Stimulated activated CD4-positive, alpha-beta T cell treated with anti-CD3 and anti-CD28 coated beads, Interleukin-1b, Interleukin-23, amount 100 ng/mL, for 48 hours (primary cell): Measurements from ENCODE around the gene SOAT1.
"Not testable (repeated sequence)": the region's sequence is repeated elsewhere in the genome, so short reads cannot be mapped to it uniquely, and the experiment has no call there.

Source experiments
- DNase-seq: peaks from one replicate; pipeline ENCODE4 v3.0.0-alpha.2; 2020

SOAT1 gene

DNA sequence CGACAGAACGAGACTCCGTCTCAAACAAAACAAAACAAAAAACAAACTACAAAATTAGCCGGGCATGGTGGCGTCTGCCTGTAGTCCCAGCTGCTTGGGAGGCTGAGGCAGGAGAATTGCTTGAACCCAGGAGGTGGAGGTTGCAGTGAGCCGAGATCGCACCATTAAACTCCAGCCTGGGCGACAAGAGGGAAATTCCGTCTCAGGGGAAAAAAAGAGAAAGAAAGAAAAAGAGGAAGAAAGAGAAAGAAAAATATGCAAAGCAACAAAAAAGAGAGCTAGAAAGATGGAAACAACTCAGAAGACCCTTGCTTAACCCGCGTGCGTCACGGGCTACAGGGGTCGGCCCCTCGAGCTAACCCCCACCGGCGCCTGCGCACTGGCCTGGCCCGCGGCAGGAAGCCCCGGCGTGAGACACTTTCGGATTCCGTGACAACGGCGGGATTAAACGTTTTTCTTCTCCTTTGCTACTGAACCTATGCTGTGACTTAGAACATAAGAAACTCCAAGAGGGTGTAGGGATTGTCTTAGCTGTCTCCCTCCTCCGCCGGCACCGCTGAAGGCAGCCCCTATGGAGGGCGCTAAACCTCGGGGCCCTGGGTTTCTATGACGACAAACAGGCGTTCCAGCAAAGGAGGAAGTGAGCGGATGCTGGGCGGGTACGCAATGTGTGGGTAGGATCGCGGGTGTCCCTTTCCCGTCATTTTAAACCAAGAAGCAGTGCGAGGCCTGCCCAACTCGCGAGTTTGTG lies 71.9 kb downstream of the SOAT1 start, which contains the start of gene AXDND1:
Gene AXDND1 (plus strand): TSS at position 630 of the 751 bp plus-strand sequence. CDS start 539 bp downstream, outside the sequence.
- peak; percentile 89 for DNase-seq

DNA sequence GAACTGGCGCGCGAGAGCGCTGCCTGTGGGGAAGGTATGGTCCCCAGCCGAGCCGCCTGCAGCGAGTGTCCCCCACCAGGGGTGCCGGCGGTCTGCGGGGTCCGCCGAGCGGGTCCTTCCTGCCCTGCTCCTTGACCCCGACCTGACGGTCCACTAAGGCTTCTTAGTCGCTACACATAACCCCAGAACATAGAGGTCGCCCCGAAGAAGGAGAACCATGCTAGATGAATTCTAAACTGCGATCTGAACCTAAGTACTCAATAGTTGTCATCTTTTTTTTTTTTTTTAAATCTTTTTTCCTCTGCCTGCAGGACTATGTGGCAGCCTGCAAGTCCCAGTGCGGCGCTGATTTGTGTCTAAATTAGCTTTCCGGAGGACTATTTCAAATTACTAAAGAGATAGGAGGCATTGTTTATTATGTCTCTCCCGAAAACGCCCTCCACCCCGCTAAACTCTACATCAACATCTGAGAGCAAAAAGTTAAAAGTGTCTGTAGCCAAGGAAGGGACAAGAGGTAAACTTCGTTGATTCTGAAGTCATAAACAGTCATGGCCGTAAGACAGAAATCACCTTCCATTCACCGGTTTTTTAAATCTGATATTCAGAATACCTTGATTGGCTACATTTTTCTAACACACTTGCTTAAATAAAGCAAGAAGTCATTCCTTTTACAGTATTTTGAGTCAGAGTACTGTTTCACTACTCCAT lies 72.7 kb downstream of the SOAT1 start:
- DNase-seq = peak; percentile 3

DNA sequence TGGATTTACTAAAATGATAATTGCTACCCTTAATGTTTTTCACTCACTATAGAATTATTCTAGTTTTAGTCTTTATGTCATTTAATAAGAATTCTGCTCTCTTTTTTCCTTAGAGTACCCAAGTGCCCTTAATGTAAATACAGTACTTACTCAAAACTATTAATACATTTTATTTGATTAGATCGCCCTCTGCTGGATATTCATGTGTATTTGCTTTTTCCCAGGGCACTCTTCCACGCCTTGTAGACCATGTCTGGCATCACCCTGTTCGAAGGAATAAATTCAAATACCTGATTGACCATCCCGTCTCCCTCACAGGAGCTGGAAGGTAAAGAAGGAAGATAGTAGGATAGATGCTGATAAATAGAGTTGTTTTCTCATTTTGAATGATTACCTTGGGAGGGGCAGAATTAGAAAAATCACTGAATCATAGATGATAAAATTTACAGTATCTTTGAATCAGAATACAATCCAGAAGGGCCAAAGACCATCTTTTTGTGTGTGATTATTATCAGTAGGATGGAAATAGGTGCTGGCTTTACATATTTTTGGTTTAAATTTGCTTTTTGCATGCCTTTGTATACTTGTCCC lies 76.2 kb downstream of the SOAT1 start:
- DNase-seq = peak; percentile 13

DNA sequence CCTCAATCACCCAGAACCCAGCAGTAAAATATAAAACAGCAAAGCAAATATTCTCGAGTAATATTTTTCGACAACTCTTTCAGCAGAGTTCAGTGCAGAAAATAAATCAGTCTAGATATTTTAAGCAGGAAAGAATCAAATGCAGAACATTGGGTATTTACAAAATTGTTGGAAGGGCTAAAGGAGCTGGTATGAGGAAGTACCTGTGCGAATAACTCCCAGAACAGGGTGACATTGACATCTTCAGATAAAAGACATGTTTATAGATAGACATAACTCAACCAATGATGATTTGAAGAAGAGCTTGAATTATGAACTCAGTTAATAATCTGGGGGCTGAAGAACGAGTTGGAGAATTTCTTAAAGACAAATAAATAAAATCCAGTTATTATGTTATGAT lies 78.6 kb downstream of the SOAT1 start:
- DNase-seq = no peak

DNA sequence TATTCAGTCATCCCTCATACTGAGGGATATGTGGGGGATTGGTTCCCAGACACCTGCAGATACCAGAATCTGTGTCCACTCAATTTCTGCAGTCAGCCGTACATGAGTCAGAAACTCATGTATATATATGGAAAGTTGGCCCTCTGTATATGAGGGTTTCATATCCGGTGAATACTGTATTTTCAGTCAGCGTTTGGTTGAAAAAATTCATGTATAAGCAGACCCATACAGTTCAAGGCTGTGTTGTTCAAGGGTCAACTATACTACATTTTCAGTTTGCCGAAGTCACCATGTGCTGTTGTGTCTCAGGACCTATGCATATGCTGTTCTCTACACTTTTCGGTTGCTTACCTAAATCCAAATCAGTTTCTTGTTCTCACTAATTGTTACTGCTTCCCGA lies 82.6 kb downstream of the SOAT1 start:
- DNase-seq = no peak

DNA sequence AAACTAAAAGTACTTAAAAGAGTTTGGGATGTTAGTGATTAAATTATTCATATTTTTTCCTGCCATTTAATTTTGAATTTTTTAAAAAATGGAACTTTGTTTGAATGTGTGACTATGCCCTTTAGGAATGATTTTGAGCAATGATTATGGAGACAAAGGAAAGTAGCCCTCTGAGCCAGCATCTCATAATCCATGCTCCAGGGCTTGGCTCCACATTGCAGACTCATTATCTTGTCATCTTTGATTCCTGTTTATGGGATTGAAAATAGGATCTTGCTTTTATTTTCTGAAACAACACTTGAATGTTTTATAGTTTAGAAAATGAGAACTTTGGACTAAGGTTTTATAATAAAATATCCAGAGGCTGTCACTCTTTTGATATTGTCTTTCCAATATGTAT lies 86.7 kb downstream of the SOAT1 start:
- no peak for DNase-seq

DNA sequence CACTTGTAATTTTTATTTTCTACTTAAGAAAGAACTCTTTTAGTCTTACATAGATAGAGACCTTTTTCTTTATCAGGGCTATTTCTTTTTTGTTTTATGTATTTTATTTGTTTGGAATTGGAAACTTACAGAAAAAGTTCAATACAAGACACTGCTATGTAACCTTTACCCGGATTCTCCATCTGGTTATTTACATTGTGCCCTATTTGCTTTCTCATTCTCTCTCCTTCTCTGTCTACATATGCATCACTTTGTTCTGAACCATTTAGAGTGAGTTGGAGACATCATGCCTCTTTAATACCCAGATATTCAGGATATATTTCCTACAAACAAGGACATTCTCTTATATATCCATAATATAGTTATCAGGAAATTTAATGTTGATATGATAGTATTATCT lies 90.4 kb downstream of the SOAT1 start:
- no peak for DNase-seq

DNA sequence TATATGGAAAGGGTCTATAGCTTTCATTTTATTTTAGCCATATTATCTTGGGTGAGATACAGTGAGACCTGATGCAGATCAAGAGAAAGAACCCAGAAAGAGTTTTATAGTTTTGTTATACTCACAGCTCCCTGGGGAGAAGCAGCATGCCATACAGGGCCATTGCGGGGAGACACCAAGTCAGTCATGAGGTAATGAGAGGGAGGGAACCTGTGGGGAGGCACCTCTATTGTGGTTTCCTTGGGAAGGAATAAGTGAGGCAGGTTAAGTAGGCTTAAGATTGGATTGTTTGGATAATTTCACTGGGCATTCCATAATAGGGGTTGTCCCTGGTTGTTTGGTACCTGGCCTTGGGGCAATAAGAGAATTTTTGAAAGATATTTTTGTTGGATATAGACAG lies 91.9 kb downstream of the SOAT1 start:
- no peak for DNase-seq

DNA sequence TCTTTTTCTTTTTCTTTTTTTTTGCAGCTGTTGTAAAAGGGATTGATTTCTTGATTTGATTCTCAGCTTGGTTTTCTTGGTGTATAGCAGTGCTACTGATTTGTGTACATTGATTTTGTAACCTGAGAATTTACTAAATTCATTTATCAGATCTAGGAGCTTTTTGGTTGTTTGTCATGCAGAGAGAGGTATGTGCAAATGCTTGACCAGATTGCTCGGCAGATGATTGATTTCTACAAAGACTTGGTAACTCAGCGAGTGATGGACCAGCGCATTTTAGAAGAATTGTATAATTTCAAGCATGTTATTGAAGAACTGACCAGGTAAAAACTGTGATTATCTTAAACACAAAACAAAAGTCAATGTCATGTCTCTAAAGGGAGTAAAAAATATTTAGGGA lies 100.1 kb downstream of the SOAT1 start:
- no peak for DNase-seq

DNA sequence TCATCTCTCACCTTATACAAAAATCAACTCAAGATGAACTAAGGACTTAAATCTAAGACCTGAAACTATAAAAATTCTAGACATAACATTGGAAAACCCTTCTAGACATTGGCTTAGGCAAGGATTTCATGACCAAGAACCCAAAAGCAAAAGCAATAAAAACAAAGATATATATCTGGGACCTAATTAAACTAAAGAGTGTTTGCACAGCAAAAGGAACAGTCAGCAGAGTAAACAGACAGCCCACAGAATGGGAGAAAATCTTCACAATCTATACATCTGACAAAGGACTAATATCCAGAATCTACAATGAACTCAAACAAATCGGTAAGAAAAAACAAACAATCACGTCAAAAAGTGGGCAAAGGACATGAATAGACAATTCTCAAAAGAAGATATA lies 105.8 kb downstream of the SOAT1 start:
- not testable (repeated sequence) for DNase-seq
